Natural killer cell (primary cell): ENCODE data around the gene ARHGAP19. TPM values are rescaled to one million over a fixed set of nuclear protein-coding genes. Genes with fewer than 3 reads are reported as not detected.

Experiments
- ATAC-seq, 3 donors: fragments of 150-1000 bp in 2 of 3; fragments of 200-7000 bp in 1 of 3; cut with Tn5 transposase; 1 replicate in 1 of 3; 2 replicates in 2 of 3; pipeline ENCODE4 v1.10.0; 2021; ENCODE audit warnings: mild to moderate bottlenecking in 2 of 3, moderate library complexity in 2 of 3
- DNase-seq, 2 donors: peaks; one replicate each; pipeline versions ENCODE4 v3.0.0 to v3.0.0-alpha.2; 2013 to 2021; ENCODE audit warnings: mixed read lengths in 1 of 2
- H3K27ac ChIP-seq: one replicate; pipeline ENCODE4 v1.5.1; 2013; ENCODE audit warnings: mild to moderate bottlenecking, low read length
- H3K27me3 ChIP-seq: one replicate; pipeline ENCODE4 v1.6.1; 2013; ENCODE audit warnings: low read length; ENCODE audit not compliant: control insufficient read depth, insufficient read depth
- H3K36me3 ChIP-seq: one replicate; pipeline ENCODE4 v1.6.1; 2013; ENCODE audit warnings: low read length; ENCODE audit not compliant: control insufficient read depth, insufficient read depth
- H3K4me1 ChIP-seq: one replicate; pipeline ENCODE4 v1.6.1; 2013; ENCODE audit warnings: low read length; ENCODE audit not compliant: control insufficient read depth, insufficient read depth
- H3K4me3 ChIP-seq: one replicate; pipeline ENCODE4 v1.5.1; 2013; ENCODE audit warnings: low read length
- H3K9me3 ChIP-seq: one replicate; pipeline ENCODE4 v1.6.1; 2013; ENCODE audit warnings: low read length; ENCODE audit not compliant: control insufficient read depth, insufficient read depth
- H3K27ac Mint-ChIP-seq, 2 donors: one replicate each; pipeline ENCODE4 v1.8.0; 2022; ENCODE audit warnings: mild to moderate bottlenecking in 2 of 2, mixed read lengths in 2 of 2, moderate library complexity in 1 of 2
- H3K27me3 Mint-ChIP-seq, 2 donors: one replicate each; pipeline ENCODE4 v1.8.0; 2022; ENCODE audit warnings: low read depth in 2 of 2, mixed read lengths in 2 of 2
- H3K36me3 Mint-ChIP-seq: one replicate; pipeline ENCODE4 v1.8.0; 2022; ENCODE audit warnings: mixed read lengths
- H3K4me1 Mint-ChIP-seq, 2 donors: one replicate each; pipeline ENCODE4 v1.8.0; 2022; ENCODE audit warnings: mixed read lengths in 2 of 2
- H3K4me3 Mint-ChIP-seq: one replicate; pipeline ENCODE4 v1.8.0; 2022; ENCODE audit warnings: mild to moderate bottlenecking, moderate library complexity, mixed read lengths
- H3K9me3 Mint-ChIP-seq, 2 donors: one replicate each; pipeline ENCODE4 v1.8.0; 2022; ENCODE audit warnings: mixed read lengths in 2 of 2
- CTCF ChIP-seq: fragments of 200-600 bp; IDR thresholded peaks from one replicate; pipeline ENCODE4 v1.8.0; 2022; ENCODE audit warnings: antibody characterized with exemption
- WGBS: methylation state at CpG from one replicate; pipeline ENCODE4 v1.1.7; 2013; ENCODE audit warnings: missing lambda C conversion rate; ENCODE audit not compliant: insufficient coverage; 5-methylcytosine and 5-hydroxymethylcytosine counted together
- intact Hi-C: fragments of 100-400 bp; cut with micrococcal nuclease; formaldehyde crosslinking; loops from one replicate; pipeline ENCODE4 v1.14.2; 2022
- total RNA-seq, 4 donors: library from RNA; stranded (reverse); fragments of 120-200 nt in 1 of 4; gene quantifications; one replicate each; pipeline versions ENCODE4 v1.2.3 to v1.2.4, GENCODE V29; 2013 to 2022

The ARHGAP19 gene
- total RNA-seq = 10 to 100 TPM; 22.6 to 23.3 (median 22.7) TPM
- total RNA-seq (2013) = 15.8 TPM

- Mint-ChIP-seq H3K9me3 (no peaks in the 10 kb centered on the region), H3K4me3 (peak within 1 kb of the TSS; percentile 90), H3K27ac (peak within 1 kb of the TSS; percentile 81 to 83), H3K27me3 (no peaks in the 10 kb centered on the region), H3K4me1 (peaks cover 22 to 24% of the 10 kb centered on the region in 2 donors), H3K36me3 (no peaks in the 10 kb centered on the region)
- Histone ChIP-seq H3K9me3 (no peaks in the 10 kb centered on the region), H3K4me3 (peak within 1 kb of the TSS; percentile 91), H3K36me3 (no peaks in the 10 kb centered on the region), H3K27ac (peak within 1 kb of the TSS; percentile 83), H3K27me3 (no peaks in the 10 kb centered on the region), H3K4me1 (peaks cover 10% of the 10 kb centered on the region)
- WGBS = under 1% methylated on average over 54 of the region's 55 CpGs
- intact Hi-C loops = loop anchor here (1.0 to 10.0 kb wide), 5 partner anchors 28 to 460 kb away; partner anchors contain the start of genes FRAT2, LCOR, MMS19 and PI4K2A
- DNase-seq (peak; percentile 86 to 97), ATAC-seq (peak; percentile 98 to 100 (median 99))
- no peak for TF ChIP-seq CTCF
Observed at GRCh38 chr10:97292097-97292861, at the start of gene ARHGAP19. TSS of gene ARHGAP19 (minus strand) at chr10:97292637. CDS start at chr10:97292627, 10 bp downstream.

- no peak for DNase-seq
- H3K27me3 ChIP-seq = peaks cover 2% of the 10 kb centered on the region
- intact Hi-C loops = no loop called here
- no peaks in the 10 kb centered on the region for H3K36me3 Mint-ChIP-seq
- no peaks in the 10 kb centered on the region for H3K9me3 Mint-ChIP-seq
- no peak overlapping the region for H3K4me3 Mint-ChIP-seq
- TF ChIP-seq CTCF = no peak
- H3K27me3 Mint-ChIP-seq = peaks cover 0 to 7% of the 10 kb centered on the region in 2 donors
- no peaks in the 10 kb centered on the region for H3K4me1 ChIP-seq
- H3K27ac Mint-ChIP-seq = no peak overlapping the region
- WGBS = 83% methylated on average over 1 of the region's 2 CpGs
- no peak overlapping the region for H3K27ac ChIP-seq
- H3K4me1 Mint-ChIP-seq = no peaks in the 10 kb centered on the region
- H3K9me3 ChIP-seq = no peaks in the 10 kb centered on the region
- H3K36me3 ChIP-seq = no peaks in the 10 kb centered on the region
- no peak overlapping the region for H3K4me3 ChIP-seq
- no peak for ATAC-seq
Observed at GRCh38 chr10:97341416-97341815, 49.0 kb upstream of the ARHGAP19 start.

GRCh38 chr10:97338041-97338440 is 45.6 kb upstream of the ARHGAP19 start:
- H3K27me3 ChIP-seq = peaks cover 2% of the 10 kb centered on the region
- no peak overlapping the region for H3K4me3 Mint-ChIP-seq
- ATAC-seq (no peak), DNase-seq (no peak)
- no peak for TF ChIP-seq CTCF
- no peaks in the 10 kb centered on the region for H3K36me3 ChIP-seq
- 94% methylated on average over 5 of the region's 5 CpGs for WGBS
- H3K4me1 ChIP-seq = peaks cover 13% of the 10 kb centered on the region
- H3K27me3 Mint-ChIP-seq = peaks cover 0 to 2% of the 10 kb centered on the region in 2 donors
- H3K27ac Mint-ChIP-seq = no peak overlapping the region
- H3K4me1 Mint-ChIP-seq = peaks cover 8% of the 10 kb centered on the region in 2 donors
- no peak overlapping the region for H3K4me3 ChIP-seq
- no peak overlapping the region for H3K27ac ChIP-seq
- H3K36me3 Mint-ChIP-seq = no peaks in the 10 kb centered on the region
- H3K9me3 Mint-ChIP-seq = no peaks in the 10 kb centered on the region
- no peaks in the 10 kb centered on the region for H3K9me3 ChIP-seq
- intact Hi-C loops = loop anchor here (10.0 kb wide), 1 partner anchor 67 kb away; the partner anchor contains the start of gene RRP12
